OCI-LY7 (cell line): ENCODE results near the gene NID2.

ENCODE experiments used
- CTCF ChIP-seq: fragments of 200-600 bp; sonication (generic); conservative IDR thresholded peaks from 2 replicates; pipeline ENCODE4 v1.5.1; 2014; ENCODE audit warnings: mild to moderate bottlenecking, antibody characterized with exemption, low read length, moderate library complexity, mixed read lengths
- EZH2phosphoT487 ChIP-seq: fragments of 200-600 bp; sonication (generic); IDR thresholded peaks from 2 replicates; pipeline ENCODE4 v1.6.1; 2018; ENCODE audit warnings: low read depth, borderline replicate concordance, mild to moderate bottlenecking, mixed run types, antibody characterized with exemption, low read length, moderate library complexity, mixed read lengths

- no peak for TF ChIP-seq CTCF
- no peak for TF ChIP-seq EZH2phosphoT487
Observed at GRCh38 chr14:52091928-52092327, 23.1 kb upstream of the NID2 start.
